GM12872 (cell line): Measurements from ENCODE around the gene PRR23B.

Experiments
- CTCF ChIP-seq: IDR thresholded peaks from 3 replicates; pipeline ENCODE4 v1.5.1; 2011; ENCODE audit warnings: low read depth, mild to moderate bottlenecking, low read length, moderate library complexity; ENCODE audit not compliant: insufficient read depth

Gene PRR23B

GRCh38 chr3:138971766-138972320, 48.9 kb downstream of the PRR23B start:
- TF ChIP-seq CTCF = no peak
